Fibroblast of pulmonary artery (primary cell): Measurements from ENCODE around the gene CBFA2T3.

Experiments used
- DNase-seq: peaks from one replicate; pipeline ENCODE4 v3.0.0-alpha.2; 2010; ENCODE audit warnings: low read depth
- H3K4me3 ChIP-seq: replicated peaks from 2 replicates; pipeline ENCODE4 v1.5.1; 2011; ENCODE audit warnings: low read depth, mild to moderate bottlenecking, control low read depth, low read length, moderate library complexity
- TF ChIP-seq, protein P1 (sequence below): IDR thresholded peaks from 2 replicates; pipeline ENCODE4 v1.5.1; 2011; ENCODE audit warnings: mild to moderate bottlenecking, control low read depth, low read length, inconsistent platforms; ENCODE audit errors: missing control alignments

Gene CBFA2T3

GRCh38 chr16:88973007-88973410, 4.0 kb downstream of the CBFA2T3 start:
- TF ChIP-seq, protein P1, sequence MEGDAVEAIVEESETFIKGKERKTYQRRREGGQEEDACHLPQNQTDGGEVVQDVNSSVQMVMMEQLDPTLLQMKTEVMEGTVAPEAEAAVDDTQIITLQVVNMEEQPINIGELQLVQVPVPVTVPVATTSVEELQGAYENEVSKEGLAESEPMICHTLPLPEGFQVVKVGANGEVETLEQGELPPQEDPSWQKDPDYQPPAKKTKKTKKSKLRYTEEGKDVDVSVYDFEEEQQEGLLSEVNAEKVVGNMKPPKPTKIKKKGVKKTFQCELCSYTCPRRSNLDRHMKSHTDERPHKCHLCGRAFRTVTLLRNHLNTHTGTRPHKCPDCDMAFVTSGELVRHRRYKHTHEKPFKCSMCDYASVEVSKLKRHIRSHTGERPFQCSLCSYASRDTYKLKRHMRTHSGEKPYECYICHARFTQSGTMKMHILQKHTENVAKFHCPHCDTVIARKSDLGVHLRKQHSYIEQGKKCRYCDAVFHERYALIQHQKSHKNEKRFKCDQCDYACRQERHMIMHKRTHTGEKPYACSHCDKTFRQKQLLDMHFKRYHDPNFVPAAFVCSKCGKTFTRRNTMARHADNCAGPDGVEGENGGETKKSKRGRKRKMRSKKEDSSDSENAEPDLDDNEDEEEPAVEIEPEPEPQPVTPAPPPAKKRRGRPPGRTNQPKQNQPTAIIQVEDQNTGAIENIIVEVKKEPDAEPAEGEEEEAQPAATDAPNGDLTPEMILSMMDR = no peak
- H3K4me3 ChIP-seq = no peak overlapping the region
- no peak for DNase-seq

DNA sequence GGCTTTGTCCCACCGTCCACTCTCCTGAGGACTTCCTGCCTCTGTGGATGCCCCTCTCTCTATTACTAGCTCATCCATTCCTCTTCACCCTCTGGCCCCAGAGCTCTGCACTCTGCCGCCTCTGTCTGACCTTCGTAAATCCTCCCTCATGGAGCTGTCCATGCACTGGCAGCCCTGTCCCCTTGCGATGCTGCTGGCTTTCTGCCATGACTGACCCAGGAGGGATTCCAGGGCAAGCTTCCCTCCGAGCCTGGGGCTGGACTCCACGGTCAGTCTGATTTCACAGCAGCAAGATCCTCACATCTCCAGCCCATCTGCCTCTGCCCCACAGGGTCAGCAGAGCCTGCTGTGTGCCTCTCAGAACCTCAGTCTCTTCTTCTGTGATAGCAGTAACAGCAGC, 4.7 kb downstream of the CBFA2T3 start:
- TF ChIP-seq, protein P1 = no peak
- no peak for DNase-seq
- H3K4me3 ChIP-seq = no peak overlapping the region

GRCh38 chr16:88971371-88972097, 5.5 kb downstream of the CBFA2T3 start:
- H3K4me3 ChIP-seq = no peak overlapping the region
- TF ChIP-seq, protein P1 = no peak
- DNase-seq = no peak

- TF ChIP-seq, protein P1 = no peak
- no peak for DNase-seq
- no peak overlapping the region for H3K4me3 ChIP-seq
These were observed 6.4 kb downstream of the CBFA2T3 start for GRCh38 chr16:88970539-88971065.

GRCh38 chr16:88970050-88970449, 7.0 kb downstream of the CBFA2T3 start:
- no peak overlapping the region for H3K4me3 ChIP-seq
- TF ChIP-seq, protein P1 = no peak
- no peak for DNase-seq

- TF ChIP-seq, protein P1 = no peak
- no peak for DNase-seq
- H3K4me3 ChIP-seq = no peak overlapping the region
These were observed 7.6 kb downstream of the CBFA2T3 start for GRCh38 chr16:88969361-88969831.
